Parathyroid adenoma (tissue), 2 donors: ENCODE measurements around the gene RELN.

Source experiments
- H2AFZ ChIP-seq: fragments of 300-600 bp; sonication (generic); one replicate; pipeline ENCODE4 v1.7.0; 2017; ENCODE audit warnings: antibody characterized with exemption, mild to moderate bottlenecking
- H3K27ac ChIP-seq: fragments of 300-600 bp; sonication (generic); one replicate; pipeline ENCODE4 v1.7.0; 2017
- H3K27me3 ChIP-seq: fragments of 300-600 bp; sonication (generic); one replicate; pipeline ENCODE4 v1.7.0; 2017; ENCODE audit warnings: low read length; ENCODE audit not compliant: control insufficient read depth, insufficient read depth
- H3K36me3 ChIP-seq: fragments of 300-600 bp; sonication (generic); one replicate; pipeline ENCODE4 v1.7.0; 2017; ENCODE audit warnings: low read length; ENCODE audit not compliant: control insufficient read depth, insufficient read depth
- H3K4me1 ChIP-seq: fragments of 300-600 bp; sonication (generic); one replicate; pipeline ENCODE4 v1.7.0; 2017; ENCODE audit warnings: control low read depth
- H3K4me2 ChIP-seq: fragments of 300-600 bp; sonication (generic); one replicate; pipeline ENCODE4 v1.7.0; 2017; ENCODE audit warnings: low read length
- H3K4me3 ChIP-seq: fragments of 300-600 bp; sonication (generic); one replicate; pipeline ENCODE4 v1.7.0; 2017; ENCODE audit warnings: low read depth, low read length
- H3K79me2 ChIP-seq: fragments of 300-600 bp; sonication (generic); one replicate; pipeline ENCODE4 v1.7.0; 2017; ENCODE audit warnings: control low read depth
- H3K9ac ChIP-seq: fragments of 300-600 bp; sonication (generic); one replicate; pipeline ENCODE4 v1.7.0; 2017; ENCODE audit warnings: mild to moderate bottlenecking
- H3K9me3 ChIP-seq: fragments of 300-600 bp; sonication (generic); one replicate; pipeline ENCODE4 v1.7.0; 2017; ENCODE audit warnings: low read length; ENCODE audit not compliant: control insufficient read depth
- TF ChIP-seq, protein P1 (sequence below): fragments of 300-600 bp; sonication (generic); IDR thresholded peaks from one replicate; pipeline ENCODE4 v1.7.0; 2017; ENCODE audit warnings: antibody characterized with exemption, mild to moderate bottlenecking
- donor health status: primary hyperparathyroidism.

The RELN gene

DNA sequence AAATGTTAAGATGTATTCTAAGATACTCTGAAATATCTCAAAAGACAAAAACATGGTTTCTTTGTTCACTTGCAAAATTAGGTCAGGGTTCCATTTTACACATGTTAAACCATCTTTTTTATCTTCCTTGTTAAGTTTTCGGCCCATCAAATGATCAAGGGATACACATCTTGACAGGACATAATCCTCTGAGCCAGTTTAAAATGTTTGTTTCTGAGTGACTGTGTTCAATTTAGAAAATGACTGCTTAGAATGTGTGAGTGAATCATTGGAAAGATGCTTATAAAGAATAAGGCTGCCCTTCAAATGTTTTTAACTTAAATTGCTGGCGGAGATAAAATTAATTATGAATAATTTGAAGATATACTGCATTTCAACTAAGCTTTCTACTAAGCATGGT lies 447.5 kb downstream of the RELN start:
- no peaks in the 10 kb centered on the region for H3K36me3 ChIP-seq
- no peaks in the 10 kb centered on the region for H3K4me1 ChIP-seq
- no peak overlapping the region for H3K4me2 ChIP-seq
- H3K27ac ChIP-seq, result no peak overlapping the region
- no peak overlapping the region for H3K9ac ChIP-seq
- no peak overlapping the region for H3K4me3 ChIP-seq
- TF ChIP-seq, protein P1, sequence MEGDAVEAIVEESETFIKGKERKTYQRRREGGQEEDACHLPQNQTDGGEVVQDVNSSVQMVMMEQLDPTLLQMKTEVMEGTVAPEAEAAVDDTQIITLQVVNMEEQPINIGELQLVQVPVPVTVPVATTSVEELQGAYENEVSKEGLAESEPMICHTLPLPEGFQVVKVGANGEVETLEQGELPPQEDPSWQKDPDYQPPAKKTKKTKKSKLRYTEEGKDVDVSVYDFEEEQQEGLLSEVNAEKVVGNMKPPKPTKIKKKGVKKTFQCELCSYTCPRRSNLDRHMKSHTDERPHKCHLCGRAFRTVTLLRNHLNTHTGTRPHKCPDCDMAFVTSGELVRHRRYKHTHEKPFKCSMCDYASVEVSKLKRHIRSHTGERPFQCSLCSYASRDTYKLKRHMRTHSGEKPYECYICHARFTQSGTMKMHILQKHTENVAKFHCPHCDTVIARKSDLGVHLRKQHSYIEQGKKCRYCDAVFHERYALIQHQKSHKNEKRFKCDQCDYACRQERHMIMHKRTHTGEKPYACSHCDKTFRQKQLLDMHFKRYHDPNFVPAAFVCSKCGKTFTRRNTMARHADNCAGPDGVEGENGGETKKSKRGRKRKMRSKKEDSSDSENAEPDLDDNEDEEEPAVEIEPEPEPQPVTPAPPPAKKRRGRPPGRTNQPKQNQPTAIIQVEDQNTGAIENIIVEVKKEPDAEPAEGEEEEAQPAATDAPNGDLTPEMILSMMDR, result no peak
- no peaks in the 10 kb centered on the region for H3K27me3 ChIP-seq
- no peak overlapping the region for H2AFZ ChIP-seq
- H3K79me2 ChIP-seq, result no peaks in the 10 kb centered on the region
- H3K9me3 ChIP-seq, result no peaks in the 10 kb centered on the region

DNA sequence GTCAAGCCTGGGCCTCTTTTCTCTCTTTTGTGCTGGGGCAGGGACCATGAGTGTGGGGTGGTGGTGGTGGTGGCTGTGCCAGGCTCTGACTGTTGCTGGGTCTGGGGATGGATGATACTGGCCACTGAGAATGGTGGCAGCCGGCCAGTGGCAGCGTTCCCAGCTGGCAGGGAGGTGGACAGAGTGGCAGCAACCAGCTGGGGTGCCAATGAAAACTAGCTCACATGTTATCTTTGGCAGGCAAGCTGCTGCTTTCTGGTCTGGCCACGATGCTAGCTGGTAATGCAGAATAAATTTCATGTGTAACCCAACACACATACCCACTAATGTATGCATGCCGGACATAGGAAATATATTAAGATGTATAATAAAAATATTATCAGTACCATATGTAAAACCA lies 448.4 kb downstream of the RELN start:
- no peaks in the 10 kb centered on the region for H3K79me2 ChIP-seq
- H3K36me3 ChIP-seq, result no peaks in the 10 kb centered on the region
- H3K4me1 ChIP-seq, result no peaks in the 10 kb centered on the region
- TF ChIP-seq, protein P1, result no peak
- no peaks in the 10 kb centered on the region for H3K9me3 ChIP-seq
- H3K9ac ChIP-seq, result no peak overlapping the region
- H3K27me3 ChIP-seq, result no peaks in the 10 kb centered on the region
- H2AFZ ChIP-seq, result no peak overlapping the region
- H3K27ac ChIP-seq, result no peak overlapping the region
- no peak overlapping the region for H3K4me2 ChIP-seq
- H3K4me3 ChIP-seq, result no peak overlapping the region

DNA sequence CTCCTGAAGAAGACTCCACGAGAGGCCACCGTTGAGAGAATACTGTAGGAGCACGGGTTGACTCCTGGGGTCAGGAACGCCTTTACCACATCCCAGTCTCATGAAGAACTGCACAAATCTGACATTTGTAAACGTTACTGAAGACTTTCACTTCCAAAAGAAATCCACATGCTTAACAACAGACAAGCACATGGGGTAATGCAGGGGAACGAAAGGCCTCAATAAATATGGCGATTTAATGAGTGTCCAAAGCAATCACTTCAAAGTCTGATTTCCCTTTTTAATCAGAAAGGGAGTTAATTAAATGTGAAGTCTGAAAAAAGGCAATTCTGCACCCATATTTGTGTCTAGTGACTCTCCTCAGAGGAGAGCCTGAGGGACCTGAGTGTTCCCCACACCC lies 449.1 kb downstream of the RELN start:
- no peaks in the 10 kb centered on the region for H3K27me3 ChIP-seq
- no peaks in the 10 kb centered on the region for H3K9me3 ChIP-seq
- H3K4me3 ChIP-seq, result no peak overlapping the region
- no peak overlapping the region for H3K4me2 ChIP-seq
- no peaks in the 10 kb centered on the region for H3K36me3 ChIP-seq
- TF ChIP-seq, protein P1, result no peak
- H3K27ac ChIP-seq, result no peak overlapping the region
- no peaks in the 10 kb centered on the region for H3K4me1 ChIP-seq
- H3K79me2 ChIP-seq, result no peaks in the 10 kb centered on the region
- no peak overlapping the region for H2AFZ ChIP-seq
- H3K9ac ChIP-seq, result no peak overlapping the region

DNA sequence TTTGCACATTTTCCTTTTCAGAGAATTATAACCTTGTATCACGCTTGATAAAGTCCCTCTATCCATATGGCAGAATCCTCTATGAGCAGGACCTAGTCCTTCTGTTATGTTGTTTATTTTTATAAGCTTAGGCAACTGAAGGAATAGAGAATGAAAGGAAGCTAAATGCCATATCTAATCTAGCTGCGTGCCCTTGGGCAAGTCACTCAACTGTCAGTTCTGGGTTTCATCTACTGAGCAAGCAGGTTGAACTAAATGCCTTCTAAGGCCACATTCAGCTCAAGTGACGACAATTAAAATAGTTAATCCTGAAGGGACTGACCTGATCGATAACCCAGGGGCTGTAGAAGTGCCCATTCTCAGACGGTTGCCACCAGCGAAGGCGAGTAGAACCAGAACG lies 449.6 kb downstream of the RELN start:
- no peak overlapping the region for H2AFZ ChIP-seq
- TF ChIP-seq, protein P1, result no peak
- no peaks in the 10 kb centered on the region for H3K36me3 ChIP-seq
- H3K27ac ChIP-seq, result no peak overlapping the region
- no peaks in the 10 kb centered on the region for H3K27me3 ChIP-seq
- H3K9ac ChIP-seq, result no peak overlapping the region
- H3K4me1 ChIP-seq, result no peaks in the 10 kb centered on the region
- no peak overlapping the region for H3K4me3 ChIP-seq
- H3K79me2 ChIP-seq, result no peaks in the 10 kb centered on the region
- H3K4me2 ChIP-seq, result no peak overlapping the region
- H3K9me3 ChIP-seq, result no peaks in the 10 kb centered on the region

DNA sequence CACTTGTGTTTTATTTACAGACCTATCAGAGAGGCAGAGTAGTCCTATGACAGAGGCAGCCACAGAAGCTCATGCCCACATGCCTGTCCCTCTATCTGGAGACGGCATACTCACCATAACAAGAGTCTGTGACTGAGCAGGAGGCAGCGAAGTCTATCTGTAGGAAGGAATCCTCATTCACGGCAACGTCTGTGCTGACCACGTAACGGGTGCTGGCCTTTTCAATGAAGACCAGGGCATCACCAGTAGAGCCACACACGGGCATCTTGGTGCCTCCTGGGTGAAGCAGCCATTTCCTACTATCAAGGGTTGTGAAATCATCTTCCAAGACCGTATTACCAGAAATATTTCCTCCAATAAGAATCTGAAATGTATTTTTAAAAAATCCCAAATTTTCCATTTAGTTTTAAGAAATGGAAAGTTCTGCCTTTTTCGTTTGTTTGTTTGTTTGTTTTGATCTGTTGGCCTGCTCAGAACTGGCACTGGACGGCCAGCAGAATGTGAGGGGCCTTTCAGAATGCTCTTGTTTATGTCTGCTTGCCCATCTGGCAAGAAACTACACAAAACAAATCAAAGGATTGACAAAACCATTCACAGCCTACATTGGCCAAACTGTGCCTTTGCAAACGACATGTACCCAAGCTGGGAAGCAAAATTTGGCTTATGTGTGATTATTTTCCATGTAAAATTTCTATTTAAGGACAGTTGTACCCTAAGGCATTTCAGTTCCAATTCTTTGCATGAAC lies 450.3 kb downstream of the RELN start:
- Histone ChIP-seq H3K9me3 (no peaks in the 10 kb centered on the region), H3K4me2 (no peak overlapping the region), H3K36me3 (no peaks in the 10 kb centered on the region), H3K4me3 (no peak overlapping the region), H3K27me3 (no peaks in the 10 kb centered on the region), H3K9ac (no peak overlapping the region), H2AFZ (no peak overlapping the region), H3K4me1 (no peaks in the 10 kb centered on the region), H3K27ac (no peak overlapping the region), H3K79me2 (no peaks in the 10 kb centered on the region)
- TF ChIP-seq, protein P1, result no peak
